WTC11 (cell line): ENCODE results near the gene ATAD3C. TPM values are rescaled to one million over a fixed set of nuclear protein-coding genes. Genes with fewer than 3 reads are reported as not detected.
A peak's percentile ranks its signal among the peaks of the same experiment; 100 is the strongest.
"Not testable (repeated sequence)": the region's sequence is repeated elsewhere in the genome, so short reads cannot be mapped to it uniquely, and the experiment has no call there.

Experiments used
- ATAC-seq: fragments of 200-7000 bp; cut with Tn5 transposase; 2 replicates; pipeline ENCODE4 v1.10.0; 2021; ENCODE audit warnings: mild to moderate bottlenecking, moderate library complexity
- CTCF ChIA-PET: fragments of 300-600 bp; sonication (Branson Sonifier 250); formaldehyde crosslinking; loops from one replicate; lab custom pipeline; 2021; ENCODE audit warnings: antibody characterized with exemption; lab: Charles Lee
- POLR2A ChIA-PET: fragments of 350-600 bp; sonication (Branson Sonifier 250); formaldehyde crosslinking; loops from one replicate; lab custom pipeline; 2021; ENCODE audit warnings: antibody characterized with exemption; lab: Charles Lee
- DNase-seq: peaks from one replicate; pipeline ENCODE4 v3.0.0; 2021; ENCODE audit warnings: low spot score
- H3K27ac Mint-ChIP-seq: 2 replicates; pipeline ENCODE4 v1.8.0; 2021; ENCODE audit warnings: mixed read lengths
- H3K27me3 Mint-ChIP-seq: 2 replicates; pipeline ENCODE4 v1.8.0; 2021; ENCODE audit warnings: low read depth, mild to moderate bottlenecking, moderate library complexity, mixed read lengths
- H3K36me3 Mint-ChIP-seq: 2 replicates; pipeline ENCODE4 v1.8.0; 2021; ENCODE audit warnings: mixed read lengths
- H3K4me1 Mint-ChIP-seq: 2 replicates; pipeline ENCODE4 v1.8.0; 2022; ENCODE audit warnings: mixed read lengths
- H3K4me3 Mint-ChIP-seq: 2 replicates; pipeline ENCODE4 v1.8.0; 2021; ENCODE audit warnings: mild to moderate bottlenecking, moderate library complexity, mixed read lengths
- H3K9me3 Mint-ChIP-seq: 2 replicates; pipeline ENCODE4 v1.8.0; 2021; ENCODE audit warnings: mixed read lengths
- CBFB ChIP-seq: sonication (generic); formaldehyde crosslinking; IDR thresholded peaks from 2 replicates; pipeline ENCODE4 v1.8.1; 2022; ENCODE audit warnings: mild to moderate bottlenecking, low read depth, missing genetic modification reagents
- ERG ChIP-seq: fragments of 250-450 bp; sonication (Bioruptor Pico); IDR thresholded peaks from 2 replicates; pipeline ENCODE4 v1.8.0; 2021; ENCODE audit warnings: mild to moderate bottlenecking
- FOXK1 ChIP-seq: sonication (generic); formaldehyde crosslinking; IDR thresholded peaks from 2 replicates; pipeline ENCODE4 v1.8.0; 2022; ENCODE audit warnings: mild to moderate bottlenecking, moderate library complexity, missing genetic modification reagents
- GTF2I ChIP-seq: fragments of 250-450 bp; sonication (Bioruptor Pico); conservative IDR thresholded peaks from 2 replicates; pipeline ENCODE4 v1.4.0; 2021; ENCODE audit warnings: mild to moderate bottlenecking
- PRDM15 ChIP-seq: sonication (generic); formaldehyde crosslinking; IDR thresholded peaks from 2 replicates; pipeline ENCODE4 v1.8.0; 2022; ENCODE audit warnings: missing genetic modification reagents
- RELA ChIP-seq: sonication (generic); formaldehyde crosslinking; IDR thresholded peaks from 2 replicates; pipeline ENCODE4 v1.8.1; 2022; ENCODE audit warnings: missing genetic modification reagents, mild to moderate bottlenecking, borderline replicate concordance
- TEAD4 ChIP-seq: sonication (generic); formaldehyde crosslinking; IDR thresholded peaks from 2 replicates; pipeline ENCODE4 v1.8.0; 2022; ENCODE audit warnings: mild to moderate bottlenecking, missing genetic modification reagents
- ZNF121 ChIP-seq: sonication (generic); formaldehyde crosslinking; IDR thresholded peaks from 2 replicates; pipeline ENCODE4 v1.8.0; 2023; ENCODE audit warnings: missing genetic modification reagents
- ZNF396 ChIP-seq: fragments of 250-450 bp; sonication (Bioruptor Pico); IDR thresholded peaks from 2 replicates; pipeline ENCODE4 v1.8.0; 2021; ENCODE audit warnings: mild to moderate bottlenecking, moderate library complexity, borderline replicate concordance
- ZNF416 ChIP-seq: fragments of 250-450 bp; sonication (Bioruptor Pico); IDR thresholded peaks from 2 replicates; pipeline ENCODE4 v1.9.0; 2021; ENCODE audit warnings: mild to moderate bottlenecking, inconsistent platforms
- total RNA-seq: library from RNA; stranded (reverse); gene quantifications from 3 replicates; pipeline ENCODE4 v1.2.3, GENCODE V29; 2021
- TF ChIP-seq, protein P1 (sequence below): sonication (generic); formaldehyde crosslinking; IDR thresholded peaks from 2 replicates; pipeline ENCODE4 v1.8.1; 2022; ENCODE audit warnings: missing genetic modification reagents, borderline replicate concordance
- TF ChIP-seq, protein P2 (sequence below): sonication (generic); formaldehyde crosslinking; IDR thresholded peaks from 2 replicates; pipeline ENCODE4 v1.8.1; 2023; ENCODE audit warnings: mild to moderate bottlenecking, missing genetic modification reagents, moderate library complexity
- TF ChIP-seq, protein P3 (sequence below): sonication (generic); formaldehyde crosslinking; IDR thresholded peaks from 2 replicates; pipeline ENCODE4 v1.8.0; 2023; ENCODE audit warnings: missing genetic modification reagents
- TF ChIP-seq, protein P4 (sequence below): sonication (generic); formaldehyde crosslinking; IDR thresholded peaks from 2 replicates; pipeline ENCODE4 v1.8.1; 2022; ENCODE audit warnings: mild to moderate bottlenecking, moderate library complexity, missing genetic modification reagents

ATAD3C gene
- total RNA-seq, 1 experiment from 2014 or later = 0.61 TPM

GRCh38 chr1:1407636-1408318 lies 41.7 kb upstream of the ATAD3C start:
- Mint-ChIP-seq H3K36me3 (peaks cover 47% of the 10 kb centered on the region), H3K4me1 (peaks cover 42% of the 10 kb centered on the region), H3K27me3 (peaks cover 4% of the 10 kb centered on the region; the same call in 1 of the 2 replicates), H3K27ac (peak overlapping the region; percentile 84), H3K4me3 (peak overlapping the region; percentile 87), H3K9me3 (peaks cover 13% of the 10 kb centered on the region)
- ChIA-PET POLR2A (interaction anchor here (0.6 to 1.8 kb wide), 6 partner anchors 9 to 32 kb away, joined by 3 to 7 read pairs (median 6); partner anchors contain the start of genes AURKAIP1, CCNL2 and VWA1), CTCF (interaction anchor here (0.5 to 1.6 kb wide), 10 partner anchors 9 to 176 kb away, joined by 3 to 7 read pairs (median 4); partner anchors contain the start of gene CCNL2)
- no peak for ATAC-seq
- peak; percentile 91 for TF ChIP-seq ZNF121 (CRISPR knock-in tag)
- TF ChIP-seq, protein P1, sequence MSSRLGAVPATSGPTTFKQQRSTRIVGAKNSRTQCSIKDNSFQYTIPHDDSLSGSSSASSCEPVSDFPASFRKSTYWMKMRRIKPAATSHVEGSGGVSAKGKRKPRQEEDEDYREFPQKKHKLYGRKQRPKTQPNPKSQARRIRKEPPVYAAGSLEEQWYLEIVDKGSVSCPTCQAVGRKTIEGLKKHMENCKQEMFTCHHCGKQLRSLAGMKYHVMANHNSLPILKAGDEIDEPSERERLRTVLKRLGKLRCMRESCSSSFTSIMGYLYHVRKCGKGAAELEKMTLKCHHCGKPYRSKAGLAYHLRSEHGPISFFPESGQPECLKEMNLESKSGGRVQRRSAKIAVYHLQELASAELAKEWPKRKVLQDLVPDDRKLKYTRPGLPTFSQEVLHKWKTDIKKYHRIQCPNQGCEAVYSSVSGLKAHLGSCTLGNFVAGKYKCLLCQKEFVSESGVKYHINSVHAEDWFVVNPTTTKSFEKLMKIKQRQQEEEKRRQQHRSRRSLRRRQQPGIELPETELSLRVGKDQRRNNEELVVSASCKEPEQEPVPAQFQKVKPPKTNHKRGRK (CRISPR knock-in tag) = no peak
- peak; percentile 68; the same call in 1 of the 2 replicates for TF ChIP-seq GTF2I (CRISPR knock-in tag)
- TF ChIP-seq TEAD4 (CRISPR knock-in tag) = no peak
- TF ChIP-seq ZNF416 = no peak
- no peak for TF ChIP-seq PRDM15 (CRISPR knock-in tag)
- TF ChIP-seq ERG (CRISPR knock-in tag) = no peak
- no peak for TF ChIP-seq FOXK1 (CRISPR knock-in tag)
- no peak for TF ChIP-seq CBFB (CRISPR knock-in tag)
- no peak for TF ChIP-seq ZNF396
- no peak for DNase-seq

DNA sequence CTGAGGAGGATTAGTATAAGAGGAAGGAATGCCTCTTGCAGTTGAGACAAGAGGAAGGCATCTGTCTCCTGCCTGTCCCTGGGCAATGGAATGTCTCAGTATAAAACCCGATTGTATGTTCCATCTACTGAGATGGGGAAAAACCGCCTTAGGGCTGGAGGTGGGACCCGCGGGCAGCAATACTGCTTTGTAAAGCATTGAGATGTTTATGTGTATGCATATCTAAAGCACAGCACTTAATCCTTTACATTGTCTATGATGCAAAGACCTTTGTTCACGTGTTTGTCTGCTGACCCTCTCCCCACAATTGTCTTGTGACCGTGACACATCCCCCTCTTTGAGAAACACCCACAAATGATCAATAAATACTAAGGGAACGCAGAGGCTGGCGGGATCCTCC lies 39.3 kb upstream of the ATAD3C start:
- not testable (repeated sequence) for DNase-seq, ATAC-seq, H3K27me3 Mint-ChIP-seq
- TF ChIP-seq, protein P2, sequence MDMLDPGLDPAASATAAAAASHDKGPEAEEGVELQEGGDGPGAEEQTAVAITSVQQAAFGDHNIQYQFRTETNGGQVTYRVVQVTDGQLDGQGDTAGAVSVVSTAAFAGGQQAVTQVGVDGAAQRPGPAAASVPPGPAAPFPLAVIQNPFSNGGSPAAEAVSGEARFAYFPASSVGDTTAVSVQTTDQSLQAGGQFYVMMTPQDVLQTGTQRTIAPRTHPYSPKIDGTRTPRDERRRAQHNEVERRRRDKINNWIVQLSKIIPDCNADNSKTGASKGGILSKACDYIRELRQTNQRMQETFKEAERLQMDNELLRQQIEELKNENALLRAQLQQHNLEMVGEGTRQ (CRISPR knock-in tag) = 0 out of 2 replicates have a peak, but pooled peaks have one; percentile 24
- Mint-ChIP-seq H3K27ac (peak overlapping the region; percentile 100), H3K4me1 (peaks cover 42% of the 10 kb centered on the region), H3K4me3 (peak overlapping the region; percentile 87), H3K9me3 (peaks cover 19% of the 10 kb centered on the region), H3K36me3 (peaks cover 28% of the 10 kb centered on the region)
- ChIA-PET POLR2A (interaction anchor here (0.5 to 1.1 kb wide), 4 partner anchors 8 to 48 kb away, joined by 3 to 4 read pairs (median 4); no protein-coding TSS in a partner anchor), CTCF (interaction anchor here (0.7 to 1.7 kb wide), 8 partner anchors 8 to 31 kb away, joined by 3 to 11 read pairs (median 4); partner anchors contain the start of gene CCNL2)

- Mint-ChIP-seq H3K4me1 (peaks cover 37% of the 10 kb centered on the region), H3K4me3 (no peak overlapping the region), H3K27me3 (peaks cover 4% of the 10 kb centered on the region; the same call in 1 of the 2 replicates), H3K9me3 (peaks cover 19% of the 10 kb centered on the region), H3K36me3 (peaks cover 19% of the 10 kb centered on the region), H3K27ac (peak overlapping the region; percentile 77)
- DNase-seq = no peak
- no peak for ATAC-seq
- ChIA-PET CTCF (interaction anchor here (1.4 to 1.7 kb wide), 3 partner anchors 9 to 21 kb away, joined by 4 to 11 read pairs (median 7); partner anchors contain the start of gene CCNL2), POLR2A (no interaction called here)
- TF ChIP-seq, protein P3, sequence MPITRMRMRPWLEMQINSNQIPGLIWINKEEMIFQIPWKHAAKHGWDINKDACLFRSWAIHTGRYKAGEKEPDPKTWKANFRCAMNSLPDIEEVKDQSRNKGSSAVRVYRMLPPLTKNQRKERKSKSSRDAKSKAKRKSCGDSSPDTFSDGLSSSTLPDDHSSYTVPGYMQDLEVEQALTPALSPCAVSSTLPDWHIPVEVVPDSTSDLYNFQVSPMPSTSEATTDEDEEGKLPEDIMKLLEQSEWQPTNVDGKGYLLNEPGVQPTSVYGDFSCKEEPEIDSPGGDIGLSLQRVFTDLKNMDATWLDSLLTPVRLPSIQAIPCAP = no peak
- TF ChIP-seq, protein P4, sequence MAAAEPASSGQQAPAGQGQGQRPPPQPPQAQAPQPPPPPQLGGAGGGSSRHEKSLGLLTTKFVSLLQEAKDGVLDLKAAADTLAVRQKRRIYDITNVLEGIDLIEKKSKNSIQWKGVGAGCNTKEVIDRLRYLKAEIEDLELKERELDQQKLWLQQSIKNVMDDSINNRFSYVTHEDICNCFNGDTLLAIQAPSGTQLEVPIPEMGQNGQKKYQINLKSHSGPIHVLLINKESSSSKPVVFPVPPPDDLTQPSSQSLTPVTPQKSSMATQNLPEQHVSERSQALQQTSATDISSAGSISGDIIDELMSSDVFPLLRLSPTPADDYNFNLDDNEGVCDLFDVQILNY (CRISPR knock-in tag) = no peak
- TF ChIP-seq ERG (CRISPR knock-in tag) (no peak), RELA (no peak)
These were observed 37.9 kb upstream of the ATAD3C start for GRCh38 chr1:1411626-1412025.

DNA sequence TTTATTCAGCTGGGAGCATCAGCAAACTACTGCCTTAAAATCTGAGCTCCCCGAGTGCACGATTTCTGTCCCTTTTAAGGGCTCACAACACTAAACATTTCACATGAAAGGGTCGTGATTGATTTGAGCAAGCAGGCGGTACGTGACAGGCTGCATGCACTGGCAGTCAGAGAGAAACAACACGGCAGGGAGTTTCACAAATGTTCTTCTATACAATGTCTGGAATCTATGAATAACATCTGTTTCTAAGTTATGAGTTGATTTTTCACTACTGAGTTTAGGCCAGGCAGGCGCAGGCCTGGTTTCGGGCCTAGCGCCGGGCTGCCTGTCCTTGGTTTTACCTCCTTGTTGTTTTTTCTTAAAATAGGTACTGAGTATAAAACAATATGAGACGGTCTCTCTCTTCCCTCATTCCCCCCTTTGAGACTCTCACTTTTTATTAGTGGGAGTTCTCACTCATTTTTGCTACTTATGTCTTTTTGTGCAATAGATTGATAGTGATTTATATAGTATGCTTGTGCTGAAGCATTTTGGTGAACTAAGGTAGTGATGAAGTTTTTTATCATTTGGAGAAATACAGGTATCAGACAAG lies 37.1 kb upstream of the ATAD3C start:
- peaks cover 38% of the 10 kb centered on the region for H3K4me1 Mint-ChIP-seq
- ATAC-seq, DNase-seq, POLR2A ChIA-PET, H3K27me3 Mint-ChIP-seq, CTCF ChIA-PET, H3K4me3 Mint-ChIP-seq: not testable (repeated sequence)
- peaks cover 19% of the 10 kb centered on the region for H3K36me3 Mint-ChIP-seq
- H3K9me3 Mint-ChIP-seq = peaks cover 19% of the 10 kb centered on the region
- peak overlapping the region; percentile 29; the same call in 1 of the 2 replicates for H3K27ac Mint-ChIP-seq
